ENCODE measurements around the gene LDLRAD4.
A peak's percentile ranks its signal among the peaks of the same experiment; 100 is the strongest.

Gene LDLRAD4

DNA sequence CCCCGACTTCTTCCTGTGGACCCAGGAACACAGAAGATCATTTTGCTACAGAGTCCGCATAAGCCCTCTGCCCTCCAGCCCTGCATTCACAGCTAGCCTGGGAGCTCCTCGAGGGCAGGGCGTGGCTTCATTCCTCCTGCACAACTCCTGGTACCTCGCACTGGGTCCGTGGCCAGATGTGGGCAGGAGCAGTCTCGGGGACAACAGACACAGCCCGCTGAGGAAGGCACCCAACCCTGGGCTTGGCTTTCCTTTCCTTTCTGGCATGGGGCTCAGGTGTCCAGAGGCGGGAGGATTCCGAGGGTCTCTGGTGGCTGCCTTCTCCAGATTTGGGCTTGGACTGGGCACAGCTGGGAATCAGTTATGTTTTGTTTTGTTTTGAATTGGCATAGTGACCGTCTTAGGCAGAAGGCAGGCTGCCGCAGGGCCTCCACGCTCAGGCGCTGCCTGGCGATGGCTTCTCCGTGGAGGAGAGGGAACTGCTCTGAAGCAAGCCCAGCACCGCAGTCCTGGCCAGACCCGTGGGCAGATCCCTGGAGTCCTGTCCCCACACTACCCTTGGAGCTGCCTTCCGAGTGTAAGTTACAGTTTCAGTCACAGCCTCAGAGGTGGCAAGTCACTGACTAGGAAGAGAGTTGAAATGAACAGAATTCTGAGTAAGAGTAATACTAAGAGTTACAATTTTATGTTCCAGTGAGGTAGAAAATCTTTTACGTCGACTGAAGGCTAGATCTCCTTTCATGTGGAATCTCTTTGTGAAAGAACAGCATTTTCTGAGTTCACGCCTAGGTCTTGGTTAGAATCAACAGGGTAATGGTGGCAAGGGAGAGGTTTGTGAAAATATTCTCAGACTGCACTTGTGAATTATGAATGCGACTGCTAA is 47.9 kb downstream of the LDLRAD4 start:
- Histone ChIP-seq H3K9me3 (no peaks in the 10 kb centered on the region), H4K20me1 (peaks cover 100% of the 10 kb centered on the region), H3K27me3 (no peaks in the 10 kb centered on the region), H3K27ac (peak overlapping the region; percentile 75), H3K4me1 (peaks cover 99% of the 10 kb centered on the region), H3K36me3 (peaks cover 22% of the 10 kb centered on the region), H3K9ac (peak overlapping the region; percentile 4; the same call in 1 of the 2 replicates), H3K4me2 (peak overlapping the region; percentile 97), H3K4me3 (no peak overlapping the region)
- TF ChIP-seq Cebpa-rat (IDR thresholded peaks at IDR 0.05): no peak

- no peaks in the 10 kb centered on the region for H3K27me3 ChIP-seq
- no peak overlapping the region for H3K9ac ChIP-seq
- H3K36me3 ChIP-seq: peaks cover 26% of the 10 kb centered on the region
- peak overlapping the region; percentile 66 for H3K27ac ChIP-seq
- no peaks in the 10 kb centered on the region for H3K9me3 ChIP-seq
- no peak overlapping the region for H3K4me3 ChIP-seq
- H3K4me1 ChIP-seq: peaks cover 99% of the 10 kb centered on the region
- no peak for TF ChIP-seq Cebpa-rat (IDR thresholded peaks at IDR 0.05)
- peak overlapping the region; percentile 97 for H3K4me2 ChIP-seq
- H4K20me1 ChIP-seq: peaks cover 100% of the 10 kb centered on the region
These were observed 48.9 kb downstream of the LDLRAD4 start for GRCh38 chr18:13267431-13267873.

GRCh38 chr18:13268158-13269012 is 49.8 kb downstream of the LDLRAD4 start:
- peak overlapping the region; percentile 97 for H3K4me2 ChIP-seq
- H3K9ac ChIP-seq: peak overlapping the region; percentile 47
- H3K36me3 ChIP-seq: peaks cover 28% of the 10 kb centered on the region
- H3K4me1 ChIP-seq: peaks cover 99% of the 10 kb centered on the region
- peak overlapping the region; percentile 66 for H3K27ac ChIP-seq
- no peak for TF ChIP-seq Cebpa-rat (IDR thresholded peaks at IDR 0.05)
- H4K20me1 ChIP-seq: peaks cover 100% of the 10 kb centered on the region
- no peaks in the 10 kb centered on the region for H3K9me3 ChIP-seq
- H3K4me3 ChIP-seq: no peak overlapping the region
- no peaks in the 10 kb centered on the region for H3K27me3 ChIP-seq

DNA sequence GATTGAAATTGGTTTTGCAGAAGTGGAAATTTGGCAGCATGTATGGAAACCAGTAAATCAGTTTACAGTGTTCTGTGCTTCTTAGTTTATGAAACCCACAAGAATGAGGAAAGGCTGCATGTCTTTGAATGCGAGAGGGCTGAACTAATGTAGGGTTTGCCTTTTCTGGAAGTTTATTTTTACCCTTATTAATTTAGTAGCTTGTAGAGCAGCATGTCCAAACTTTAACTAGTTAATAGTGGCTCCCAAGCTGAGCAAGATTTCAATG is 50.4 kb downstream of the LDLRAD4 start:
- H3K27ac ChIP-seq: peak overlapping the region; percentile 66; the same call in 1 of the 2 replicates
- TF ChIP-seq Cebpa-rat (IDR thresholded peaks at IDR 0.05): no peak
- H4K20me1 ChIP-seq: peaks cover 100% of the 10 kb centered on the region
- H3K4me2 ChIP-seq: peak overlapping the region; percentile 97
- H3K4me3 ChIP-seq: no peak overlapping the region
- H3K36me3 ChIP-seq: peaks cover 28% of the 10 kb centered on the region
- peak overlapping the region; percentile 25; the same call in 1 of the 2 replicates for H3K9ac ChIP-seq
- no peaks in the 10 kb centered on the region for H3K27me3 ChIP-seq
- H3K4me1 ChIP-seq: peaks cover 99% of the 10 kb centered on the region
- no peaks in the 10 kb centered on the region for H3K9me3 ChIP-seq

DNA sequence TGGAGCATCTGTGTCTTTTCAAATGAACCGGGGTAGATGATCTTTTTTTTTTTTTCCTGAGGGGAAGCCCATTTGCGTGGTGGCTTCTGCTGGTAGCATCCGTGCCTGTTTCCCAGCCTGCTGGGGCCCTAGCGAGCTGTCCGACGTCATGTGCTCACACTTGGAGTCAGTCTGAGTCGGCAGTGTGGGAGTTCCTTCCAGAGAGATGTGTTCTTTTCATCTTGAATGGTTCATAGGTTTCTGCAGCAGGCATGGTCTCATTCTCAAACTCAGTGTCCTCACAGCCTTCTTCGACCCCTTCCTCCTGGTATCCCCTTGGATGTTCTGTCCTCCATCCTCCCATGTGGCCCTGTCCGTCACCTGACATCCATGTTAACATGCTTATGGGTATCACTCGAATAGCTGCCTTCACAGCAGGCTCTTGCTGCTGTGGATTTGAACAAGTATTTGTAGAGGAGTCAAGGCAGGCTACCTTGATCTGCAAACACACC is 51.0 kb downstream of the LDLRAD4 start:
- H4K20me1 ChIP-seq: peaks cover 100% of the 10 kb centered on the region
- no peak overlapping the region; the same call in 1 of the 2 replicates for H3K9ac ChIP-seq
- H3K9me3 ChIP-seq: no peaks in the 10 kb centered on the region
- H3K27me3 ChIP-seq: no peaks in the 10 kb centered on the region
- H3K27ac ChIP-seq: peak overlapping the region; percentile 66
- H3K4me1 ChIP-seq: peaks cover 99% of the 10 kb centered on the region
- H3K36me3 ChIP-seq: peaks cover 28% of the 10 kb centered on the region
- peak overlapping the region; percentile 97 for H3K4me2 ChIP-seq
- H3K4me3 ChIP-seq: no peak overlapping the region
- no peak for TF ChIP-seq Cebpa-rat (IDR thresholded peaks at IDR 0.05)

- H3K27ac ChIP-seq: peak overlapping the region; percentile 66; the same call in 1 of the 2 replicates
- H3K9me3 ChIP-seq: no peaks in the 10 kb centered on the region
- H3K27me3 ChIP-seq: no peaks in the 10 kb centered on the region
- peaks cover 24% of the 10 kb centered on the region for H3K36me3 ChIP-seq
- peaks cover 100% of the 10 kb centered on the region for H4K20me1 ChIP-seq
- H3K9ac ChIP-seq: no peak overlapping the region
- no peak for TF ChIP-seq Cebpa-rat (IDR thresholded peaks at IDR 0.05)
- H3K4me3 ChIP-seq: no peak overlapping the region
- H3K4me2 ChIP-seq: peak overlapping the region; percentile 97
- H3K4me1 ChIP-seq: peaks cover 99% of the 10 kb centered on the region
These were observed 51.8 kb downstream of the LDLRAD4 start for GRCh38 chr18:13270279-13270855.

DNA sequence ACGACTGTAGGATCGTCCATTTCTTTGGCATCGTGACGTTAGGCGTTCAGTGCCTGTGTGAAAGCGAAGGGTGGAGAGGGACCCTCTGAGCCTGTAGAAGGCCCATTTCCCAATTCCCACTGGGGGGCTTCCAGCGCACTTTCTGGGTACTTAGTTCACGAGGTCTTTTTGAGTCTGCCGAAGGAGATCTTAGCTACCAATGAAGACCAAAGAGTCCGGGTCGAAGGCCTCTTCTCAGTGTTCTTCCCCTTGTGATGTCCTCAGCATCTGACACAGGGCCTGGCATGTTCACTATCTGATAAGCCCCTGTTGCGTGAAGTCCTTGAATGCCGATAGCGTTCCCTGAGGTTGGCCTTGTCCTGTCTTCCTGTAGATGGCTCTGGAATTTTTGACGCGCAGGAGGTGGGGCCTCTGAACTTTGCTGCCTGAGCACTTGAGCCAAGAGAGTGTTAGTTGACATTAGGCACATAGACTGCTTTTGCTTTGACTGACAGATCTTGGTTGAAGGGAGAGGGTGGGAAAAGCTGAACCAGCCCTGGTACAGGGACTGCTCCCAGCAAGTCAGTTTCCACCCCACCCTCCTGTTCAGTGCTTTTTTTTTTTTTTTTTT is 52.8 kb downstream of the LDLRAD4 start:
- peaks cover 25% of the 10 kb centered on the region for H3K36me3 ChIP-seq
- TF ChIP-seq Cebpa-rat (IDR thresholded peaks at IDR 0.05): no peak
- peaks cover 99% of the 10 kb centered on the region for H3K4me1 ChIP-seq

DNA sequence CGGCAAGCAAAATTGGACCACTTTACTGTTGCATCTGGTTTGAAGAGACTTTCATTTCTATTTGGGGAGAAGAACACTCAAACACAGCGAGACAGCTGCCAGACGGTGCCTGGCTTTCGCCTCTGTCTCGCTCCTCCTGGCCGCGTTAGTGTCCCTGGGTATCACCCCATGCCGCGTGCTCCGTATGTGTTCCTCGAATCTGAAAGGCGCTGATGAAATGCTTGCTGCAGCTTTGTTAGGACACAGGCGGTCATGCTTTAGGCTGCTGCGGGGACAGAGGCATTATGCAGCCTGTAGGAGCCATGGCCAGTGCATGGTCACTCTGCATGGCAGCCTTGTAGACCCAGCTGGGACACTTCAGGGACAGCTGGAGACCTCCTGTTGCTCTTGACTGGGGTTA is 53.9 kb downstream of the LDLRAD4 start:
- H4K20me1 ChIP-seq: peaks cover 100% of the 10 kb centered on the region
- peak overlapping the region; percentile 85 for H3K4me2 ChIP-seq
- no peaks in the 10 kb centered on the region for H3K27me3 ChIP-seq
- peaks cover 8% of the 10 kb centered on the region for H3K9me3 ChIP-seq
- no peak overlapping the region for H3K4me3 ChIP-seq
- peaks cover 99% of the 10 kb centered on the region for H3K4me1 ChIP-seq
- H3K9ac ChIP-seq: peak overlapping the region; percentile 11; the same call in 1 of the 2 replicates
- peaks cover 35% of the 10 kb centered on the region for H3K36me3 ChIP-seq
- peak overlapping the region; percentile 78 for H3K27ac ChIP-seq
- no peak for TF ChIP-seq Cebpa-rat (IDR thresholded peaks at IDR 0.05)

More for the DNA sequence above, 52.8 kb downstream of the LDLRAD4 start:
- no peaks in the 10 kb centered on the region for H3K27me3 ChIP-seq
- H3K4me2 ChIP-seq: peak overlapping the region; percentile 14; the same call in 1 of the 2 replicates
- no peak overlapping the region for H3K9ac ChIP-seq
- no peak overlapping the region; the same call in 1 of the 2 replicates for H3K27ac ChIP-seq
- H4K20me1 ChIP-seq: peaks cover 100% of the 10 kb centered on the region
- H3K9me3 ChIP-seq: no peaks in the 10 kb centered on the region; the same call in 1 of the 2 replicates
- no peak overlapping the region for H3K4me3 ChIP-seq

DNA sequence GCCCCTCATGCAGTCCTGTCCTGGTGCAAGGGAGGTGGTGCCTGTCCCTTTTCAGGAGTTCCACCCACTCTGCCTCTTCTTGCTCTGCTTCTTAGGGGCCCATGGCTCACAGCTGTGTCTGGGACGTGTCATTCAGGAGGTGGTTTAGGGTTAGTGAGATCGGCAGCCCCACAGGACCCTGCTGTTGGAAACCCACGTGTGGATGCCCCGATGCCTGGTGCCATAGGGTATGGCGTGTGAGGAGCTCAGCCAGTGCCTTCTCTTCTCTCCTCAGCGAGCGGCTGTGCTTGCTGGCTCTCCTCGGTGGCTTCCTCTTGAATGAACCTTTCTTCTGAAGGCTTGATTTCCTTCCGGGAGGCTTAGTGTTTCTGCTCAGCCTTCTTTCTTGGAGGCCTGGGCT is 55.2 kb downstream of the LDLRAD4 start:
- peaks cover 100% of the 10 kb centered on the region for H4K20me1 ChIP-seq
- peak overlapping the region; percentile 69 for H3K9ac ChIP-seq
- H3K36me3 ChIP-seq: peaks cover 49% of the 10 kb centered on the region
- H3K9me3 ChIP-seq: peaks cover 20% of the 10 kb centered on the region
- H3K4me3 ChIP-seq: peak overlapping the region; percentile 52
- no peak for TF ChIP-seq Cebpa-rat (IDR thresholded peaks at IDR 0.05)
- no peaks in the 10 kb centered on the region for H3K27me3 ChIP-seq
- H3K4me2 ChIP-seq: peak overlapping the region; percentile 85
- peak overlapping the region; percentile 78 for H3K27ac ChIP-seq
- peaks cover 94% of the 10 kb centered on the region for H3K4me1 ChIP-seq

Data from BLaER1 (cell line).